Measurements from ENCODE around the gene NT5DC1.

Gene NT5DC1

DNA sequence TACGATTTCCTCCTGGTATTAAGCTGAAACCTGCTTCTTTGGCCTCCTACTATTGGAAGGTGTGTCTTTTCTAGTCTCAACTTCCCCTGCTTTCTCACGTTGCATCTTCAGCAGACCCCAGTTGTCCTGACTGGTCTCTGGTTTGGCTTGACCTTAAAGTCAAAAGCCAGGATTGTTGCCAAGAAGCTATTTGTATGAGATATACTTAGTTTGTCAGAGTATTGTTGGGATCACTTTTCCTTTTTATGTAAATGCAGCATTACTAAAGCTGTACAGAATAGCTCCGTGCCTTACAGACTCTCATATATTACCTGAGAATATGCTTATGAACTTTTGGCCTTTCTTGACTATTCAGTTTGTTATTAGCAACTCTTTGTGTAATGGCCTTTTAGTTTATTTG, 92.1 kb downstream of the NT5DC1 start:
- DNase-seq (ENCODE audit: low read depth in 2 of 2): no peak

DNA sequence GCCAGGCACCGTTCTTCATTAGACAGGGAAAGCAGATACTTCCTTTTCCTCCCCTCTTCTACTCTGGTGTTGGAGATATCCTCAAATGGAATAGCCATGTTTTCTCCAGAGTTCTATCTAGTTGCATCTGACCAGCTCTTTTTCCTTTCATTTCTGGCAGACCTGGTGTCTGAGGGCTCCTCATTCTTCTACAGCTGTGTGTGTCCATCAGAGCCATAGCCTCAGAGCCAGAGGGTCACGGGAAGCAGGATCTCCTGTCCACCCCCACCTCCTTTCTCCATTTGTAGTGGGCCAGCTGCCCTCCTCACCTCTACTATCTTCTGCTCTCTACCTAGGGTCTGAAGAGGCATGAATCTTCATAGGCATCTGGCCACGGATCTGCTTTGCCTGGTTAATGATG, 96.2 kb downstream of the NT5DC1 start:
- no peak for DNase-seq (ENCODE audit: low read depth in 2 of 2)

DNA sequence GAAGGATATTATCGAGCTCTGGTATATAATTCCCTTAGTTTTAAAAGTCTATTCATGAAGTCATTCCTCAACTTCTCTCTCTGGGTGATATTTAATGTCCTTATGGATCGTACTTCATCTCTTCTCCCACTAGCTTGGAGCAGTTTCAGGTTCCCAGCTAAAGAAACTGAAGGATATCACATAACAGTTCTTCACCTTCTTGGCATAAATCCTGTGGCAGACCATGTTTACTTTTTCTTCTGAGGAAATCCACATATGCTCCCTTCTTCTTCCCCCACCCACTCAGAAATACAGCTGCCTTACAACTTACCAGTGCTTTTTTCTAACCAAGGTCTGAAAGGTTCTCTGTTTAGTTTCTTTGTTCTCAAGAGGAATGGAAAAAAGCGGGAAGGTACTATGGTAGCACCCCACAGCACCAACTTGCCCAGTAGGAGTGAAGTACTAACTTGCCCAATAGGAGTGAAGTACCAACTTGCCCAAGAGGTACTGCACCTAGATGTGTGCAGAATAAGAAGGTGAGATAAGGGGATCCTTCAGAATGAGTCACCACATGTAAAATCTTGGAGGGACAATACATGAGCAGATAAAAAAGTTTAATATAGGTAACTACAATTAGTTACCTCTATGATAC, 100.1 kb downstream of the NT5DC1 start:
- no peak for DNase-seq (ENCODE audit: low read depth in 2 of 2)

DNA sequence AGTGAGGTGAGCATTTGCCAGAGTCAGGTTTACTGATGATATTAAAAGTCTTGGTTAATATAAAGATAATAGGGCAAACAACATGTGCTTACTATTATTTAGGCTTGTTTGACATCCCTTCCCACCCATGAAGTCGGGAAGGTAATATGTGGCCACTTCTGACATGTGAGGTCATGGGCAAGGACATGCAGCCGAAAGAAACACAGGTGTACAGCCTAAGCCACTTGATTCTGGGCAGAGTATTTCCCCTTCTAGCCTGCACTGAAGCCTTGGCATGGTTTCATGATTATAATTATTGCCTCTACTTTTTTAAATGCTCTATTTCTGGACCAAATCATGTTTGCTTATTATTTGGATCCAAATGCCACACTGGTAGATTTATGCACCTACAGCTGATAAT, 100.9 kb downstream of the NT5DC1 start:
- no peak for DNase-seq (ENCODE audit: low read depth in 2 of 2)

DNA sequence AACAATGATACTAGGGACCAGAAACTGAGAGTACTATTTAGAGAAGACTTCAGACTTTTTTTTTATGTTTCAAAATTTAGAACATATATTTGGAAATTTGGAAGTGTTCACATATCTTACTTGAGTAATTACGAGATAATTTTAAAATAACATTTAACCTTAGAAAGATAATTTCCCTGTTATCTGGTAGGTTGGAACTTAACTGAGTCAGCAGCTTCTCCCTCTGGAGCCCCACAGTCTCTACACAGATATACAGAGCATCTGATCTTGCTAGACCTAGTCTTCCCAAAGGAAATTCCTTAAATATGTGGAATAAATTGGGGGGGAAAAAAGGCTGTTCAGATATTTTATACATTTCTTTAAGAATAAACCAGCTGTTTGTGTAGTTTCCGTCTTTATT, 104.6 kb downstream of the NT5DC1 start:
- no peak for DNase-seq (ENCODE audit: low read depth in 2 of 2)

DNA sequence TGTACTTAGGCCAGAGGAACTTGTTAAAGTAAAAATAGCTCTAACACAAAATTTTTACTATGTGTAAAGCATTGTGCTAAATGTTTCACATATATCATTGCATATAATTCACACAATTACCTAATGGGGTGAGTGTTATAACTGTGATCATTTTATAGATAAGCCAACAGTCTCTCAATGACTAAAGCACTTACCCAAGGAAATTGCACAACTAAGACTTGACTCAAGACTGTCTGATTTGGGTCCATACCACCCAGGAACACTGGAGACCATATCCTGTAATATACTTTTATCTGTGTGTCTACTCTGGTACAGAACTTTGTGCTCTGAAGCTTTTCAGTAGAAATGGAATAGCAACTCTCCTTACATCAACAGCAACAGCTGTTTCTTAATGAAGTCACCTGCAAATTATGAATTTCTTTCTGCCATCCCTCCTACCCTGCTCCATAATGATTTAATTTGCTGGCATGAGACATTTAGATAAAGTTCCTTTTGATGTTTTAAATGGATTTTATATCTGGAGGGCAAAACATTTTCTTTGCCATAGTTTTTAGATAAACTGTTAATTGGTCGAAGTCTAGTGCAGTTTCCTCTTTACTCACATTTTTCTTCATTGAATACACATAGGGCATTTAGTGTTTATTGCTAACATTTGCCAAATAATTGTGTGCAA, 105.7 kb downstream of the NT5DC1 start:
- DNase-seq (ENCODE audit: low read depth in 2 of 2): no peak

DNA sequence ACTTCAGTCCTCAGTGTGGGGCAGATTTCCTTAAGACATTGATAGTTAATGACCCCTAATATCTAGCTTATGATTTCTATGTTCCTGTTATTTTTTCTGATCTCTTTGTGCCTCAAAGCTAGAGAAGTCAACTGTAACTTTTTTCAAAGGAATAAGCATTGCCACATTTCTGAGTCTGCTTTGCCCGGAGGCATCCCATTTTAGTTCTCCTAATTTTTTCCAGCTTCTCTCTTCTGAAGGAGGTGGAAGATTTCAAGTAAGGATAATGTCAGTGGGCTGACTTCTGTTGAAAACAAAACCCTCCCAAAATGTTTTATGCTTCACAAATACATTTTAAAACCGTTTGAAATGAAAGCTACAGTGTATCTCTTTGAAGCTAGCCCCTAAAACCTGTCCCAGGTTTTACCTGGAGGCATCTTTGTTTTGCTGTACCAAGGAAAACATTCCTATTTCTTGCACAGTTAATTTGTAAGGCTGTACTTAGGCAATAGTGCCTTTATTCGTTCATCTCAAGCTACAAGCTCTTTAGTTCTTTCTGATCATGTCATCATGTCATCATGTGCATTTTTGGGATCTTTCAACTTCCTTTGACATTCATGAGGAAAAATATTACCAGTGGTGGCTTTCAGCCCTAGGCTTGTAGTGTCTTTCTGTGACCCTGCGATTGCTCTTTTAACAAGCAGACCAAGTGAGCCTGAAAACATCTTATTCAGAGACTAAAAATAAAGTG, 107.6 kb downstream of the NT5DC1 start:
- DNase-seq (ENCODE audit: low read depth in 2 of 2): no peak

DNA sequence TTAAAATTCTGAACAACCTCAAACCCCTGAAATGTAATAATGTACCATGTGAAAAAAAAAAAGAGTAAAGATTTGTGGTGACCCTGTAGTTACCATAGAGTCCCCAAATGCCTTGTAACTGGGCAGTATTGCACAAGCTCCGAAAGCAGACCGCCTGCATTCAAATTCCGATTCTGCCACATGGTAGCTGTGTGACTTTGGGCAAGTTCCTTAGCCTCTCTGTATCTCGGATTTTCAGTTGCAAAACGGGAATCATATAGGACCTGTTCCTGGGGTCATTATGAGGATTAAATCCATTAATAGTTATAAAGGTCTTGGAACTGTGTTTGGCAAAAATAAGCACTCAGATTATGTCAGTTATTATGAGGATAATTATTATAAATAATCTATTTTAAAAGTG, 109.7 kb downstream of the NT5DC1 start:
- no peak for DNase-seq (ENCODE audit: low read depth in 2 of 2)

DNA sequence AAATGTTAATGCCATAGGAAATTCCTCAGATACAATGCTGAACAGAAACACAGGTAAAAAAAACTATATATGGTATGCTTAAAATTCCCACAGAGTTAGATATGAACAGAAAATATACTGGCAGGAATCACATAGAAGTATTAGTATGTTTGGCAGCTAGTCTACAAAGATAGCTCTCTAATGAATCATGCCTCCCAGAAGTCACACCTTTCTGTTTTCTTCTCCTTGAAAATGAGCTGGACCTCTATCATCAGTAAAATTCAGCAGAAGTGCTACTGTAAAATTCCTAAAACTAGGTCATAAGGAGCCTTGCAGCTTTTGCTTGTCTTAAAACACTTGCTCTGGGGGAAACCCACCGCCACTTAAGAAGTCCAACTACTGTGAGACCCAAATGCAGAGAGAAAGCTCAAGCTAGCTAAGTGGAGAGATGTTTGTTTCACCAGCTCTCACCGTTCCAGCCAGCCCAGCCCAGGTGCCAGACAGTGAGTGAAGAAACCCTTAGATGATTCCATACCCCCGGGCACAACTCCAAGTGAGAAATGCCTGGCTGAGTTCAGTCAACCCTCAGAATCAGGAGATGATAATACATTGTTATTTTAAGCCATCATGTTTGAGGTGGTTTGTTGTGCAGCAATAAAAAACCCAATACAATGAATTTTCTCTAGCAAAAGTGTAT, 110.2 kb downstream of the NT5DC1 start:
- no peak for DNase-seq (ENCODE audit: low read depth in 2 of 2)

DNA sequence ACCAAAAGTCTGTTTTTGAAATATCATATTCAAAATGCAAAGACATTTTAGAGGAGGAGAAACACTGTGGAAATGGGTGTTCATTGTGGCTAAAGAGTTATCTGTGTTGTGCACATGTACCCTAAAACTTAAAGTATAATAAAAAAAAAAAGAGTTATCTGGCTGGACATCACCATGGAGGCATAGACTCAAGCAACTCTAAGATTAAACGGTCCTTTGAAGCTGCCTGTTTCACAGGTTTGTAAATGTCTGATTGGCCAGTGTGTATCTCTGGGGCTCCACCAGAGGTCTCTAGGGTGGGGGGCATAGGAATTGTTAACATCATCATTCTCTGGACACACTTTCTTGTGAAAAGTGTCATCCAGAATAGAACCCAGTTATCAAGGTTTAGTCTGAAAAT, 114.0 kb downstream of the NT5DC1 start:
- DNase-seq (ENCODE audit: low read depth in 2 of 2): no peak

DNA sequence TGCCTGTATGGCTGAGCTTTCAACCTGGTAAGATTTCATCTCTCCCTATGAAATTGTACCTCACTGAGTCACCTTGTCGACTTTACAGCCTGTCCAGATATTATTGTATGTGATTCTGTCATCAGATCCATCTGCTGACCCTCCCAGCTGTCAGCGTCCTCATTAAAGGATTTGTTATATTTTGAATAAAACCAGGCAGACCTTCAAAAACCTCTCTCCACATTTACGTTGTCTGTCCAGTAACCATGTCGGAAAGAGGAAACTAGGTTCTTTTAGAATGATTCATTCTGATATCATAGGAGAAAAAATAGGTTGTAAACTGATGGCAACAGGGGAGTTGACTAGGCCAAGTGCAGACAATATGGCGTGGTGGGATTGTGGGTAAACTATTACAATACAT, 114.8 kb downstream of the NT5DC1 start:
- DNase-seq (ENCODE audit: low read depth in 2 of 2): no peak

DNA sequence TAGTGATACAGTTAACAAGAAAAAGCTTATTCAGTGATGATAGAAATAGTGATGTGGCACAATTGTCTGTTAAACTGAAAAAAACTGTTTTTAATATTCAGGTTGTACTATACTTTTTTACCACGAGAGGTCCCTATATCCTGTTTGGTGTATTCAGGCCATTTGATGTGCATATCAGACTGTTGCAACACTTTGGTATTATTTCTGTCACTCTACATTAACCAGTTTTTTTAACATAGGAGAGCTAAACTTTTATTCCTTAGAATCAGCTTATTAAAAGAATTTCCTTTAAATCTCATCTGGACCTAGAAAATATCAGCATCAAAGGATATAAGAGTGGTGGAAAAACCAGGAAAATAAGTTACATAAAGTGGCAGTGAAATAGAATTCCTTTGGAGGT, 116.4 kb downstream of the NT5DC1 start:
- DNase-seq (ENCODE audit: low read depth in 2 of 2): no peak

DNA sequence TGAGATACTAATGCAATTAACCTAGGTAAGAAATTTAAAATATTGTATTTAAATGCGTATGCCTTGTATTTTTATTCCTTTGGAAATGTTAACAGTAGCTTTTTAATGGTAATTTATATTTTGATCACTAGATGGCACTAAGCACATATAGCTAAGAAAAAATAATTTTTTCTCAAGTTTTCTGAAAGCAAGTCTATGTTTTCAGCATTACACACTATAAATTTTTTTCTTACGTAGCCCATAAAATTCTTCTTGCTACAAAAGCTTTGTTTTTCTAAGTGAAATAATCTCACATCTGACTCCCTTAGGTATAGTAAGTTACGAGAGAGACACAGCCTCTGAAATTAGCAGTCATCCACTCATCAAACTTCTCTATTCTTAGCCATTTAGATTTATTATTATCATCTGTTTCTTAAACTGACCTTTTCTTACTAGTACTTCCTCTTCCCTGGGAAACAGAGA, 117.5 kb downstream of the NT5DC1 start:
- no peak for DNase-seq (ENCODE audit: low read depth in 2 of 2)

DNA sequence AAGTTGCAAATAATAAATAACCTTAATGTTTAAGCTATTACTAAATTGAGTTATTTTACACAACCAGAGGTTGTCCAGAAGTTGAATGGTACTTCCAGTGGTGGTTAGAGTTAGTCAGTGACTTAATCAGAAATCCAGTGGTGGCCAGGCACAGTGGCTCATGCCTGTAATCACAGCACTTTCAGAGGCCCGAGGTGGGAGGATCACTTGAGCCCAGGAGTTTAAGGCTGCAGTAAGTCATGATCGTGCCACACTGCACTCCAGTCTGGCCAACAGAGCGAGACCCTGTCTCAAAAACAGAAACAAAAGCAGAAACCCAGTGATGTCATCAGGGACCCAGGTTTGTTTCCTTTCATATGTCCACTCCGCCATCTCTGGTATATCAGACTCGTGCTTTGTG, 118.2 kb downstream of the NT5DC1 start:
- no peak for DNase-seq (ENCODE audit: low read depth in 2 of 2)

DNA sequence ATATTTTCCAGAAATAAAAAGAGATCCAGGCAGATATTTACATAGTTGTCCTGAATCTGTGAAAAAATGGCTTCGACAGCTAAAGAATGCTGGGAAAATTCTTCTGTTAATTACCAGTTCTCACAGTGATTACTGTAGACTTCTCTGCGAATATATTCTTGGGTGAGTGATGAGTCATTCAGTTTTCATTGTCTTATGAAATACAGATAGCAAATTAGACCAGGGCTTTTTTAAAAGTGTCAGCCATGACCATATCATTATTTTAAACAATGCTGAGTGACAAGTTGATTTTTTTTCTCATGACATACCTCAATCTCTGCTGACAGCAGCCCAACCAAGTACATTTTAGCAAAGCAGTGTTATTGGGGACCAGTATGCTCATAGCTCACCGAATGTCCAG, 120.4 kb downstream of the NT5DC1 start:
- DNase-seq (ENCODE audit: low read depth in 2 of 2): no peak

DNA sequence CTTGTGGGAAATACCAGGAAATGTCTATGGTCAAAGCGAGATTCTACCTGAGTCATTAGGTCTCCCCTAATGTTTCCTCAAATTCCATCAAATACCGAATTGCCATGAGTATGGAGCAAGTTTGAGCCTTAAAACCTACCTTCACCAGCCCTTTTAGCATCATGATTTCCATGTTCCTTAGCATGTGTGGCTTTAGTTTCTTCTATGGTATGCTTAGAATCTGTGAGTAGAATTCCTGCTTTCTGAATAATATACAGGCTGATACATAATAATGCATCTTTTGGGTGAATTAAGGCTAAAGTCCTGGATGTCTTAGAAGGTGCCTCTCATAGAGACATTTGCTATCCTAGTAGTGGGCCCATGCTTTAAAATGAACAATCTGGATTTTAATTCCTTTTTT, 121.3 kb downstream of the NT5DC1 start:
- DNase-seq (ENCODE audit: low read depth in 2 of 2): no peak

DNA sequence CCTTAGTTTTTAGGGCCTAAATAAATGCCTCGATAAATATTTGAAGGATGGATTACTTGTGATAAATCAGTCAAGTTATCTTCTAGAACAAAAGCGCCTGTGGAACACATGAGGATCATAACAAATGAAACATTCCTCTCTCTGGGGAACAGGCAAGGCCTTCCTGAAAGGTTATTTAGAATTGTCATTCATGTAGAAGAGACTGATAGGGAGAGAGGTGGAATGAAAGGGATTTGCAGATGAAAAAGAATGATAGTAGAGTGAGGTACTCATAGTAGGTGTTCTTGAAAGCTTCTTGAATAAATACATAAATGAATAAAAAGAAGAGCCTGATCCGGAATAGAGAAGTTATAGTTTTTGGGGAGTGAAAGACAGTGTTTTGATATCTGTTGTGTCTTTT, 122.7 kb downstream of the NT5DC1 start:
- DNase-seq (ENCODE audit: low read depth in 2 of 2): no peak

DNA sequence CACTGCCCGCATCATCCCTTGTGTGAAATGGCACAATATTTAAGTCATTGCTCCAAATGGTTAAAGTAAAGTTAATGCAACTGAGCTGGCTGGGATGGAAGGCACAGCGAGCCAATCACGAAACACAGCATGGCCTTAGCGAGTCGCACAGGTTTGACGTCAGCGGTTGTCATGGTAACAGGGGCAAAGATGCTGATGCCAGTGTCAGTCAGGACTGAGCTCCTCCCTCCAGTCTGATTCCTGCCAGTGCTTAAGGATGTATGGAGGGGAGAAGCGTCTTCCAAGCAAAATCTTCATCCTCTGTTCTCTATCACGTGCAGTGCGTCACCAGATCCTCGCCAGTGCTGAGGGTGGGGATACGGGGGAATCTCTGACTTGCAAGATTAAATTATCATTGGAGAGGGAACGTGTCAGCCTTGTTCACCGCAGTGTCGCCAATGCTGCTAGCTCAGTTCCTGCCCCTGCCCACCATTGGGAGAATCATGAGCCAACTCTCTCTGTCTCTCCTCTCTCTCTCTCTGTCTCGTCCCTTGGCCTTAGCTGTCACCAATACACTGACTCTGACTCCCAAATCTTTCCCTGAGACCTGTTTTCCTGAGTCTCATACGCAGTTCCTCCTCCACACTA, 128.7 kb downstream of the NT5DC1 start:
- DNase-seq (ENCODE audit: low read depth in 2 of 2): no peak

DNA sequence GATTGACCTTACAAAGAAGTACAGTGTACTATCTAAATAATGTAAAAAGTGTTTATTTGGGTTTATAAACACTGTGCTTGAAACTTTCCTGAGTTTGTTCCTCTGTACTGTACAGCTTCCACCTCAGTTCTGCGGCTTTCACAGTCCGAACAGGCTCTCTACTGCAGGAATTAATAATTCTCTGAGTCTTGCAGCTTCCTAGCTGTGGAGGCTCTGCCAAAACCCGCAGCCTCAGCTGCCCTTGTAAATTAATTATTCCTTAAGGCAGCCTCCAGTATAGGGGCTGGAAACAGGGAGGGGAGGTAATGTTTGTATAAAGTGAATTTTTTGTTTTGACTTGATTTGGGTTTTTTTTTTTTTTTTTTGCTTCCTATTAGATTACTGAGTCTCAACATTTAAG, 134.0 kb downstream of the NT5DC1 start:
- DNase-seq (ENCODE audit: low read depth in 2 of 2): no peak

DNA sequence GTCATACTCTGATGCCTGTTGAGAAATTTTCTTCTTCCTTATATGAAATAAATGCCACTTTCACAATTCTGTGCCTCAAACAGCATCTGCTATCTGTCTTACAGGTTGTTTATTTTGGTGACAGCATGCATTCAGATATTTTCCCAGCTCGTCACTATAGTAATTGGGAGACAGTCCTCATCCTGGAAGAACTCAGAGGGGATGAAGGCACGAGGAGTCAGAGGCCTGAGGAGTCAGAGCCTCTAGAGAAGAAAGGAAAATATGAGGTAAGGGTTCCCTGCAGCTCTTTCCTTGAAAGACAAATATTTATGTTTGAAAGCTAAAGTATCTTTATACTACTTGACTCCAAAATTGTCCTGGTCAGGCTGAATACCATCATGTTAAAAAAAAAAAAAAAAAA, 137.4 kb downstream of the NT5DC1 start:
- DNase-seq (ENCODE audit: low read depth in 2 of 2): no peak

DNA sequence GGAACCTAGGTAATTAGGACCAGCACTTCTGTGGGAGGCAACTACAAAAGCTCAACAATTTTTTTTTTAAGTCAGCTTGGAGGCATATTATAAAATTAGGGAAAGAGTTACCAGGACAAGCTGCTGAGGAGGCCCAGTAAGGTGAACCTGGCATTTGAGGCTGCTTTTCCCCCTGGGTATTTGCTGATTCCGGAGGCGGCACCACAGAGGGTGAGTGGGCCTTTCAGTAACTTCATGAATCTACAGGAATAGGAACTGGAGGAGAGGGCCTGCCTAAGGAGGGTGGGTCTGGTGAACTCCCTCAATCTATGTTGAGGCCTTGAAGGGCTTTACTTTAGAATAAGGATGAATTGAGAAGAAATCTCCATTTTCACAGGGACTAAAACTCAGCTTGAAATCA, 138.6 kb downstream of the NT5DC1 start:
- DNase-seq (ENCODE audit: low read depth in 2 of 2): no peak

DNA sequence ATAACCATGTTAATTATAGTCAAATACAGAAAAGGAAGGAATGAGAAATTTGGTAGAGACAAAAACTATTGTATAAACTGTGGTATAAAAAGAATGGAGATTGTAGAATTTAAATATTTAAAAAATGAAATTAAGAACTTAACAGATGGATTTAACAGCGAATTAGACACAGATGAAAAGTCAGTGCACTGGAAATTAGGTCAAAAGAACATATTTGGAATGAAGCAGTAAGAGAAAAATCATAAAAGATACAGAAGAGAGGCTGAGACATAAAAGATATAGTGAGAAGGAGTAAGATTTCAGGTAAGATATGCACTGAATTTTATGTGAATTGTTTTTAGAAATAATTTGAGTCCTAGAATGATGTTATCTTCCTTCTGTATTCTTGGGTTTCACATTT, 139.2 kb downstream of the NT5DC1 start:
- no peak for DNase-seq (ENCODE audit: low read depth in 2 of 2)

All from stimulated activated CD4-positive, alpha-beta T cell treated with anti-CD3 and anti-CD28 coated beads, Interleukin-12 subunit alpha, Interleukin-12 subunit beta, amount 100 ng/mL, for 24 hours (primary cell).